ENCODE data around the gene ANKS1A.
A peak's percentile ranks its signal among the peaks of the same experiment; 100 is the strongest.
"Not testable (repeated sequence)": the region's sequence is repeated elsewhere in the genome, so short reads cannot be mapped to it uniquely, and the experiment has no call there.

The ANKS1A gene, protein sequence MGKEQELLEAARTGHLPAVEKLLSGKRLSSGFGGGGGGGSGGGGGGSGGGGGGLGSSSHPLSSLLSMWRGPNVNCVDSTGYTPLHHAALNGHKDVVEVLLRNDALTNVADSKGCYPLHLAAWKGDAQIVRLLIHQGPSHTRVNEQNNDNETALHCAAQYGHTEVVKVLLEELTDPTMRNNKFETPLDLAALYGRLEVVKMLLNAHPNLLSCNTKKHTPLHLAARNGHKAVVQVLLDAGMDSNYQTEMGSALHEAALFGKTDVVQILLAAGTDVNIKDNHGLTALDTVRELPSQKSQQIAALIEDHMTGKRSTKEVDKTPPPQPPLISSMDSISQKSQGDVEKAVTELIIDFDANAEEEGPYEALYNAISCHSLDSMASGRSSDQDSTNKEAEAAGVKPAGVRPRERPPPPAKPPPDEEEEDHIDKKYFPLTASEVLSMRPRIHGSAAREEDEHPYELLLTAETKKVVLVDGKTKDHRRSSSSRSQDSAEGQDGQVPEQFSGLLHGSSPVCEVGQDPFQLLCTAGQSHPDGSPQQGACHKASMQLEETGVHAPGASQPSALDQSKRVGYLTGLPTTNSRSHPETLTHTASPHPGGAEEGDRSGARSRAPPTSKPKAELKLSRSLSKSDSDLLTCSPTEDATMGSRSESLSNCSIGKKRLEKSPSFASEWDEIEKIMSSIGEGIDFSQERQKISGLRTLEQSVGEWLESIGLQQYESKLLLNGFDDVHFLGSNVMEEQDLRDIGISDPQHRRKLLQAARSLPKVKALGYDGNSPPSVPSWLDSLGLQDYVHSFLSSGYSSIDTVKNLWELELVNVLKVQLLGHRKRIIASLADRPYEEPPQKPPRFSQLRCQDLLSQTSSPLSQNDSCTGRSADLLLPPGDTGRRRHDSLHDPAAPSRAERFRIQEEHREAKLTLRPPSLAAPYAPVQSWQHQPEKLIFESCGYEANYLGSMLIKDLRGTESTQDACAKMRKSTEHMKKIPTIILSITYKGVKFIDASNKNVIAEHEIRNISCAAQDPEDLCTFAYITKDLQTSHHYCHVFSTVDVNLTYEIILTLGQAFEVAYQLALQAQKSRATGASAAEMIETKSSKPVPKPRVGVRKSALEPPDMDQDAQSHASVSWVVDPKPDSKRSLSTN

DNA sequence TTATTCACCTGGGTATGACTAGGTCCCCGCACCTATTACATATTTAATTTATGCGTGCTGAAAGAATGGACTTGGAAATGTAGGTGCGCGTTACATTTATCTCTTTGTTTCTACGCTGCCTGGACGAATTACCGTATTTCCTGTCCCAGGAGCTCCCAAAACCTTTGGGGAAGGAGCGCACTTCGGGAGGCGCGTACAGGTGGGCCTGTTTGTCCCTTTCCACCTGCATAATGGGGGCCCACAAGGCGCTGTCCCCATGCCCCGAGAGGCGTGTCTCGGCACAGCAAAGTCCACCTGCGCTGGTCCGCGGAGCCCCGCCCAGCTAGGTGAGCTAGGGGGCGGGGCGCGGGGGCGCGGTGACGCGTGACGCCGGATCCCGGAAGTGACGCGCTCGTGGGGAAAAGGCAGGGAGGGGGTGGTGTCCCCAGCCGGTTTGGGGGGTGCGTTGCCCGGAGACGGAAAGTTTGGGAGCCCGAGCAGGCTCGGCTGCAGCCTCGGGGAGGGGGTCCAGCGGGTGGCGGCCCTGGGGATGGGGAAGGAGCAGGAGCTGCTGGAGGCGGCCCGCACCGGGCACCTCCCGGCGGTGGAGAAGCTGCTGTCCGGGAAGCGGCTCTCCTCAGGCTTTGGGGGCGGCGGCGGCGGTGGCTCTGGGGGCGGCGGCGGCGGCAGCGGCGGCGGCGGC, at the start of gene ANKS1A:
TSS of gene ANKS1A (plus strand) at position 382 of the 682 bp plus-strand sequence. CDS start at position 530, 148 bp downstream.
- DNase-seq = peak; percentile 89

DNA sequence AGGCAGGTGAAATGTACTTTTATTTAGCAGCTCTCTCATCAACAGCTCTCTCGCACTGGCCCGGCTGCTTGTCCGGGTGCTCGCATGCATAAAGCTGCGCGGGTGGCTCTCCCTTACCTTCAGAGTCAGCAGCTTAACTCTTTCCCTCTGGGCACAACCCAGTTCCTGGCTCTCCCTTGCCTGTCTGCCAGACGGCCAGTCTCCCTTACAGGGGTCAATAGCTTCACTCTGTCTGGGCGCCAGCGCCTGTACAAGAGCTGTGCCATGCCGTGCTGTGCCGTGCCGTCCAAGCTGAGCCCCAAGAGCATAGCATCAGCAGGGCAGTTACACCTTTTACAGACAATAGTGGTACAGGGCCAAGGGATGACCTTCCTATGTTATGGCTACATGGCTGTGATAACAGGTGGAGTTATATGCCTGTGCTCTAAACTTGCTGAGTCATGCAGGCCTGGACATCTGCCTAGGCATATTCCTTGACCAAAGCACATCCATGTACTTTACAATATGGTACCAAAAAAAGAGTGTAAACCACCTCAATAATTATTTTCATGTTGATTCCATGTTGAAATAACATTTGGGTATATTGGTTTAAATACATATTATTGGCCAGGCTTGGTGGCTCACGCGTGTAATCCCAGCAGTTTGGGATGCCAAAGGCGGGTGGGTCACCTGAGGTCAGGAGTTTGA, 49.2 kb upstream of the ANKS1A start:
- no peak for DNase-seq

DNA sequence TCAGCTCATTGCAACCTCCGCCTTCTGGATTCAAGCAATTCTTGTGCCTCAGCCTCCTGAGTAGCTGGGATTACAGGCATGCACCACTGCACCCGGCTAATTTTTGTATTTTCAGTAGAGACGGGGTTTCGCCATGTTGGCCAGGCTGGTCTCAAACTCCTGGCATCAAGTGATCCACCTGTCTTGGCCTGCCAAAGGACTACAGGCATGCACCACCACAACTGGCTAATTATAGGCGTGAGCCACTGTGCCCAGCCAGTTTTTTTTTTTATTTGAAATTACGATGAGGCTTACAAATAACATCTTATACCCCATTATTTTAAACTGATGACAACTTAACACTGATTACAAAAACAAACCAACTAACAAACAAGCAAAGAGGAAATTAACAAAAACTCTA, 40.0 kb upstream of the ANKS1A start:
- DNase-seq = not testable (repeated sequence)

DNA sequence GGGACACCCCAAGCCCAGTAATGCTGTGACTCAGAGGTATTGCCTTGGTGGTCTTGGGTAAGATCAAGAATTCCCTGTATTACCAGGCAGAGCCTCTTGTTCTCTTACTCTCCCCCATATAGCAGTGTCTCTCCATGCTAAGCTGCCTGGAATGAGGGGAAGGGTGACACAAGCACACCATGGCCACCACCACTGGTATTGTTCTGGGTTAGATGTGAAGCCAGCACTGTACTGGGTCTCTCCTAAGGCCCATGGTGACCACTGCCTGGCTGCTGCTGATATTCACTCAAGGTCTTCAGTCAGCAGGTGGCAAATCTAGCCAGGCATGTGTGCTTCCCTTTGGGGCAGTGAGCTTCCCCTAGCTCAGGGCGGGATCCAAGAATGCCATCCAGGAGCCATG, 37.7 kb upstream of the ANKS1A start:
- no peak for DNase-seq

DNA sequence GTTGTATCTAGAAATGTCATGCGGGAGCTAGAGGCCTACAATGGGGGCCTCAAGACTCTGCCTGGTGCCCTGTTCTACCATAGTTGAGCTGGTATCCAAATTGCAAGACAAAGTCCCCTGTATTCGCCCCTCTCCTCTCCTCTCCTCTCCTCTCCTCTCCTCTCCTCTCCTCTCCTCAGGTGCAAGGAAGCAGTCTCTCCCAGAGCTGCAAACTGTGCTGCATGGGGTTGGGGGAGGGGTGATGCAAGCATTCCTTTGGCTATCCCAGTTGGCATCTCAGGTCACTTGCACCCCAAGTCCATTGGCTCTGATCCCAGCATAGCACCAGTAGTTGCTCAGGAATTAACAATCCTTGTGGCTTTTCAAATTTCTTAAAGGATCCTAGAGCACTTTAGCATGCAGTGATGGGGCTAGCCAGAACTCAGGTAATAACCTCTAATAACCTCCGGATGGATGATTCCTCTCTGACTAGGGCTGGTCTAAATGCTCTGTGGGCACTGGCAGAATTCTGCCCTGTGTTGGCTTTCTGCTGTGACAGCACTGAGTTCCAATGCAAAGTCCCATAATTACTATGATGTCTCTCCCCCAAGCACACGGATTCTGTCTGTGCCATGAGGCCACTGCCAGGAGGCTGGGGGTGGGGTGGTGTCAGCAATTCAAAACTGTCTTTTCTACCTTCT, 36.5 kb upstream of the ANKS1A start:
- DNase-seq = no peak

DNA sequence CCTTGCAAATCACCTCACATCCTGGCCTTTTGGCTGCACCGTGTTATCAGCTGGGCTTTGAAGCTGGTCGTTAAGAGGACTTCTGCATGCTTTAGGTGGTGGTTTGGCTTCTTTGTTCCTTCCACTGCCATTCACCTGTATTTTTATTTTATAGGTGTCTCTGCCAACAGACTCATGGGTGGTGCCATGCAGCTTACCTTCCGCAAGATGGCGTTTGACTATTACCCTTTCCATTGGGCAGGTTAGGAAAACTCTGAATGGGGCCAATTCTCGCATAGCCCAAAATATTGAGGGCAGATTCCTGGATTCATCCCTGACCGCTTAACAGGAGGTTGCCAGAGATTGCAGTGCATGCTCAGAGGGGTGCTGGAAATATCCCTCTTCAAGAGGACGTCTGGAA, 33.6 kb upstream of the ANKS1A start:
- no peak for DNase-seq

DNA sequence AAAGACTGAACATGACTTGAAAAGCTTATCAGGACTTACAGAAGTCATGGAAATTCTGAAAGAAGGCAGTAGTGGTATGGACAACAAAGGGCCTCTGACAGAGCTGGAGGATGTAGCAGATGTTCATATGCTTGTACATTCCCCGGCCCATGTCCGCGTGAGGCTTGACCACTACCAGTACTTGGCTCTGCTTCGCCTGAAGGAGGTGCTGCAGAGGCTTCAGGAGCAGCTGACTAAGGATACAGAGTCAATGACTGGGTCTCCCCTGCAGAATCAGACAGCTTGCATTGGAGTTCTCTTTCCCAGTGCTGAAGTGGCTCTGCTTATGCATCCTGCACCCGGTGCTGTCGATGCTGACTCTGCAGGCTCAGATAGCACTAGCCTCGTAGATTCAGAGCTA, 30.4 kb upstream of the ANKS1A start:
- DNase-seq = no peak

DNA sequence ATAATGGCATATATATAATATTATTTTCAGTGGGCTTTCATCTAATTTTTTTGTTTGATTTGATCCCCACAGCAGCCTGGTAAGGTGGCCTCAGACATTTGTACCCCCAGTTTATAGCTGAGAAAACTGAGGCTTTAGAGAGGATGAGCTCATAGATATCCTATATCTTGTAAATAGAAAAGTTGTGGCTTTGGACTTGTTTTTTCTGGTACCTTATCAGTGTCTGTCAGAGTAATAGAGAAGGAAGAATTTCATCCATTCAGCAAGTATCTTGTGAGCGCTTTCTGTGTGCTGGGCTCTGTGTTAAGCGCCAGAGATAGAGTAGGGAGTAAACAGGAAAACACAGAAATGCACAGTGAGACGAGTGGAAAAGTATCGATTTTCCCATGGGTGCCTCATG, 29.1 kb upstream of the ANKS1A start:
- no peak for DNase-seq

DNA sequence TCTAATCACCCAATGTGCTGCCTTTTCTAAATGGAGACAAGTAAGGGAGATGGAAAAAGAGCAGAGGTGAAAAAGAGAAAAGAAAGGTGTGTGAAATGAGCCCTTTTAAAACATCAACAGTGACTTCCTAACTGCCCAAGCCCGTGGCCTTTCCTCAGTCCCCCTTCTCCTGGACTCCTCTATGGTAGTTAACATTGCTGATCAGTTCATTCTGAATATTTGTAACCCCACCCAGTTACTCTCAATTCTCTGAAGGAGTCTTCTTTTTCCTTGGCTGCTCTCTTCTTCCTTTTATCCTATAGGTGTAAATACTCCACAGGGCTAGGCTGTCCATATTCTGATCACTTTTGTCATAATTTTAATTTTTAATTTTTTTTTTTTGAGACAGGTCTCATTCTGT, 28.3 kb upstream of the ANKS1A start:
- DNase-seq = no peak

DNA sequence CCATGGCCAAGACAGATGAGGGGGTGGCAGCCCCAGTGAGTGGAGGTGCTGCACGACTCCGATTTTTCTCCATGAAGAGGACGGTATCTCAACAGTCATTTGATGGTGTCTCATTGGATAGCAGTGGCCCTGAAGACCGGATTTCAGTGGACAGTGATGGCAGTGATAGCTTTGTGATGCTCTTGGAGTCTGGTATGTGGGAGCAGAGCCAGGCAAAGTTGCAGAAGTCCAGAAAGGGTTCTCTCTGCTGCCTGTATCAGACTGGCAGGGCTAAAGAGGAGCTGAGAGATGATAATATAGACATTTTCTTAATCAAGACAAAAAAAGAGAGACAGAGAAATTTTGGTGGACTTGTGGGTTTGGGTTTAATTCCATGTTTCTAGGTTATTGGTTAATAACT, 25.0 kb upstream of the ANKS1A start:
- DNase-seq = no peak

DNA sequence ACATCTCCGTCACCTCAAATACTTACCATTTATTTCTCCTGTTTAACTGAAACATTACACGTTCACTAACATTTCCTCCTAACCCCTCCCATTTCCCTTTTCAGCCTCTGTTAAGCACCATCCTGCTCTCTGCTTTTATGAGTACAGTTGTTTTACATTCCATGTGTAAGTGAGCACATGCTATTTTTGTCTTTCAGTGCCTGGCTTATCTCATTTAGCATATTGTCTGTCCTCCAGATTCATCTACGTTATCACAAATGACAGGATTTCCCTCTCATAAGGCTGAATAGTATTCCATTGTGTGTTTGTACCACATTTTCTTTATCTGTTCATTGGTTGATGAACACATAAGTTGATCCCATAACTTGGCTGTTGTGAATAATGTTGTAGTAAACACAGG, 23.9 kb upstream of the ANKS1A start:
- DNase-seq = no peak

DNA sequence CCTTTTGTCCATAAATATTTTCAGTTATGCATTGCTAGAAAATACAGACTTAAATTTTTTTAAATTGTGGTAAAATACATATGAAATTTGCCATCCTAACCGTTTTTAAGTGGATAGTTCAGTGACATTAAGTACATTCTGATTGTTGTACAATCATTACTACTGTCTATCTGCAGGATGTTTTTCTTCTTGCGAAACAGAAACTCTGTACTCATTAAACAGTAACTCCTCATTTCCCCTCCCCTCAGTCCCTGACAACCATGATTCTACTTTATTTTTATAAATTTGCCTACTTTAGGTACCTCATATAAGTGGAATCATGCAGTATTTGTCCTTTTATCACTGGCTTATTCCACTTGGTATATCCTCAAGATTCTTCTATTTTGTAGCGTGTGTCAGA, 22.5 kb upstream of the ANKS1A start:
- DNase-seq = no peak

DNA sequence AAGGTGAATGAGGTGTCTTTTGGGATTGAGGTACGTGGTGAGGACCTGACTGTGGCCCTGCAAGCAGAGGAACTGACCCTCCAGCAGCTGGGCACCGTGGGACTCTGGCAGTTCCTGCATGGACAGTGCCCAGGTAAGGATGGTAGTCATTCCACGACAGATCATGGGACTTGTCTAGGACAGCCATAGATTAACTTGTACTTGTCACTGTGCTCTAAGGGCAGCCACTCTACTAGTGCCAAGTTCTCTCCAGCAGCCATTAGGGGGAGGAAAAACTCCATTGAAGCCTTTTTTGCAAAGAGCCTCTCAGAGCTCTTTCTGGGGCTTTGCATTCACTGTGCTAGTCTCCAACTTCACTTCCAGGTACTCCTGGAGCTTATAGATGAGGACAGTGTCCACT, 21.6 kb upstream of the ANKS1A start:
- no peak for DNase-seq

DNA sequence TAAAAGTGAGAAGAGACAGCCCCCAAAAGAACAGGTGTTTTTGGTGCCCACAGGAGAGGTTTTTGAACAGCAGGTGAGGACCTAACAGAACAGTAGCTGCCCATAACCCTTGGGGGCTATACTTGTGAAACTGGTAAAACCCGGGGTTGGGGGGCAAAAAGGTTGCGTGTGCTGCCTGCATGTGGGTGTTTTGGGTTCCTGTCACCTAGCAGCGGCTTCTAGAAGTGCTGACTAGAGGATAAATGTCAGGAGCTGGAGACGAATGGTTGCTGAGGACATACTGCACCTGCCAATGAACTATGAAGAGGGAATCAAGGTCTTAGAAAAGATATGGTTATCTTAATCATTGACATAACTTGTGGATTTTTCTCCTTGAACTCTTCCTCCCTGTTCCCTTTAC, 17.2 kb upstream of the ANKS1A start:
- no peak for DNase-seq

DNA sequence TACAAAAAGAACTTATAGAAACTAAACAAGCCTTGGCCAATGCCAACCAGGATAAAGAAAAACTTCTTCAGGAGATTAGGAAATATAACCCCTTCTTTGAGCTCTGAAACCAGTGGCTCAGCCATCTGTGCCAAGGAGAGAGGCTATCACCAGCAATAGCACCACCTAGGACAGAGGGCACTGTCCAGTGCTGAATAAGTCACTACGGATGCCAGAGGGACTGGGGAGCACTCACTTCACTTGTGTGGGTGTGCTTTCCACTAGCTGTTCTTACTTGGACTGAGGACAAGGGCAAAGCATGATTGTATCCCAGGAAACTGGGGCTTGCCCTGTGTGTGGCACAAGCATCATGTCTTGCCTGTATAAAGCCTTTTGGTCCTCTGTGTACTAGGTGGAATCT, 16.7 kb upstream of the ANKS1A start:
- DNase-seq = no peak

DNA sequence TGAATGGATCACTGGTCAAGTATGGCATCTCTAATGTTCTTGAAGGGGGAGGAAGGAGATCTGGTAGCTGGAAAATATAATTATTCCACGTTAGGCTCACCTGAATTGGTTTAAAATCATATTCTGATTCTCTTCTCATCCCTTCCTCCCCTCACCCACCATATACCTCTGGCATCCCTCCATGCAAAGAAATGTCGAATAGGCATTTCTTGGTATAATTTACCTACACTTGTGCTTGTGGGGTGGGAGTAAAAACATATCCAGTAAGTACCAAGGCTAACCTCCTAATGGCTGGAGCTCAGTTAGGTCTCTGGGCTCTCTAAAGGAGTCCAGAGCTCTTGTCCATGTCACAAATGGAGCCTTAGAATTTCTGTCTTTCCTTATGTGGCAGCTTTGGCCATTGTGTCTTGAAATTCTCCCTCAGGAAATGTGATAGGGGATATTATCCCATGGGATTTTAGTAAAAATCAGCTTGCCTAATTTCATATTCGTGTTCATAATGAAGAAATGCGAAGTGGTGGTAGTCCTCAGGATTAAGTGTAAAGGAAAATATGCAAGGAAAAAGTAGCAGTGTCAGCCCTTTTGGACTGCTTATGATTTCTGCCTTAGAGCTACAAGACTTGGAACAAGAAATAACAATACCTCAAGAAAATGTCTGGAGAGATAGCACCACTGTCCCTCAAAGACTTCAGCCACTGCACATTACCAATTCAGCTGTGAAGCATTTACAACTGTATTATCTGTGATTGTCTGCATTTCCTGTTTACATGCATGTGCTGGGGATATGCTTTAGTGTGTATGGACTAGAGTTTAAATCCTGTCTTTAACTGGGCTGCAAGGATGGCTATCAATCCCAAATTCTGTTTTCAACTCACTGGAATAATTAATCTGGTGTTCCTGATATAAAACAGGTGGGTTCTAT, 13.5 kb upstream of the ANKS1A start:
- DNase-seq = no peak

DNA sequence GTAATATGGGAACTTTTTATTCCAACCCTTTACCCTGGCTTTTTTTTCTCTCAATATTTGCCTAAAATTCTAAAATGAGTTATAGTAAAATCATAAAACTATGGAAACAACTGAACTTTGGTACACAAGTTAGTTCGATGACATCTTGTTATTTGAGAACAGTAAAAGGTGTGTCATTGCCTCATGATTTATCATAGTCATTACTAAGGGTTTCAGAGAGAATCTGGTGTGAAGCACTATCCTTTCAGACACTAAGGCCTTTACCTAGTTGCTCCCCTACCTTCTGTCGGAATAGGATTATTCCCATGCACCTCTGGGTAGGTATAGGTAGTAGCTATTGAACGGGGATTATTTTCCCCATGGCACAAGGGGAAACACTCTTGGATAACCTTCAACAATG, 12.6 kb upstream of the ANKS1A start:
- no peak for DNase-seq

DNA sequence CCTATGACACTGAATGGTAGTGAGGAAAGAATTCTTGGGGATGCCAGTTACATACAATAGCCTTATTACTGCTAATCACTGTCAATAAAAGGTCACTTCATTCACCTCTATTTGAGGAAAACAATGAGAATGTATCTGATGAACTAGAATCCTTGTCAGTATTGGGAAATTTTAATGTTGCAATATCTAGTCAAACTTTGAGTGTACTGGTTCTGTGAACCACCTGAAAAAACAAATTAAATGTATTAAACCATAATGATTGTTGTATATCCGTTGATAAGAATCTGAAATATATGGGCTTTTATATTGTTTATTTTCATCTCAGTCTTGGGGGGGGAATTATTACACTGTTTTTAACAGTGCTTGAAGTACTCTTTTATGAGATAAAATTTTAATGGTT, 11.8 kb upstream of the ANKS1A start:
- no peak for DNase-seq

DNA sequence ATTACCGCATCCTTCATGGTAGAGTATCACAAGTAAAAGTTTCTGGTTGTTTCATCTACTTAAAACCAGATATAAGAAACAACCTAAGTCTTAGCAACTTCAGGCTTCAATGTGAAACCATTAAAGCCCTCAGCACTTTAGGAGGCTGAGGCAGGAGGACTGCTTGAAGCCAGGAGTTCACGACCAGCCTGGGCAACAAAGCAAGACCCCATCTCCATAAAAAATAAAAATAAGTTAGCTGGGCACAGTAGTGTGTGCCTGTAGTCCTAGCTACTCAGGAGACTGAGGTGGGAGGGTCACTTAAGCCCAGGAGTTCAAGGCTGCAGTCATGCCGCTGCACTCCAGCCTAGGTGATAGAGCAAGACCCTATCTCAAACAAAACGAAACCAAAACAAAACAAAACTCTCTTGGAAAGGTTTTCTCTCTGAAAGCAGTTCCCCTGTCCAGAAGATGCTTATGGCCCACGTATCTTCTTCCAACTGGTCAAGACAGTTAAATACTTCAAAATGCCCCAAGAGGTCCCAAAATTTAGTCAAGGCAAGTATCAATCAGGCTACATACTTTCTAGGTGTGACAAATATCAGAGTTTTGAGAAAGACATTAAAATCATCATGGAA, 11.1 kb upstream of the ANKS1A start:
- no peak for DNase-seq

DNA sequence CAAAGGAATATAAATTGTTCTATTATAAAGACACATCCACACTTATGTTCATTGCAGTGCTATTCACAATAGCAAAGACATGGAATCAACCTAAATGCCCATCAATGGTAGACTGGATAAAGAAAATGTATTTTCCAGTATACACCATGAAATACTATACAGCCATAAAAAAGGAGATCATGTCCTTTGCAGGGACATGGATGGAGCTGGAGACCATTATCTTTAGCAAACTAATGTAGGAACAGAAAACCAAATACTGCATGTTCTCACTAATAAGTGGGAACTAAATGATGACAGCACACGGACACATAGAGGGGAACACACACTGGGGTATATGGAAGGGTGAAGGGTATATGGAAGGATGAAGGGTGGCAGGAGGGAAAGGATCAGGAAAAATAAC, 5.0 kb upstream of the ANKS1A start:
- not testable (repeated sequence) for DNase-seq

Data from activated CD4-positive, alpha-beta T cell treated with anti-CD3 and anti-CD28 coated beads, Interleukin-2, amount 50 U/mL, for 16 hours (primary cell).